Measurements from ENCODE around the gene PSG5. TPM values are rescaled to one million over a fixed set of nuclear protein-coding genes. Genes with fewer than 3 reads are reported as not detected.
"Not testable (repeated sequence)": the region's sequence is repeated elsewhere in the genome, so short reads cannot be mapped to it uniquely, and the experiment has no call there.

The PSG5 gene
- not detected for total RNA-seq
- polyA plus RNA-seq: not detected
- long read RNA-seq, donor 1: 0 reads
- long read RNA-seq, donor 2: 0 reads
- long read RNA-seq, donor 3: 0 reads

- H3K27me3 ChIP-seq; ATAC-seq; H3K4me3 ChIP-seq; intact Hi-C loops (cut with DNase I); H3K4me1 ChIP-seq; H3K9me3 ChIP-seq; H3K27ac ChIP-seq; H3K36me3 ChIP-seq; DNase-seq: not testable (repeated sequence)
- 68% methylated on average over 7 of the region's 7 CpGs for WGBS, 2 donors
These were observed at the start of gene PSG5 for GRCh38 chr19:43186311-43186935. PSG5 (minus strand) TSS chr19:43186536; CDS start chr19:43186405, 131 bp downstream.

- H3K9me3 ChIP-seq; H3K4me1 ChIP-seq; H3K4me3 ChIP-seq; DNase-seq; H3K27ac ChIP-seq; H3K27me3 ChIP-seq; intact Hi-C loops (cut with DNase I); ATAC-seq; H3K36me3 ChIP-seq: not testable (repeated sequence)
- WGBS, 2 donors: 73 to 74% methylated on average over 3 of the region's 3 CpGs
These were observed 49.4 kb upstream of the PSG5 start for GRCh38 chr19:43235686-43236085.

- H3K27ac ChIP-seq: no peak overlapping the region
- 68 to 69% methylated on average over 2 of the region's 2 CpGs for WGBS, 2 donors
- no peaks in the 10 kb centered on the region for H3K36me3 ChIP-seq
- DNase-seq (no peak), ATAC-seq (peak in 1 of 8 donors; percentile 44)
- peak in 4 of 9 donors; percentile 9 to 43 (median 26) for TF ChIP-seq CTCF (IDR thresholded peaks at IDR 0.05)
- H3K4me3 ChIP-seq: no peak overlapping the region
- no peaks in the 10 kb centered on the region for H3K4me1 ChIP-seq
- H3K27me3 ChIP-seq: no peaks in the 10 kb centered on the region
- intact Hi-C loops (cut with DNase I): no loop called here
- peaks cover 0 to 40% (median 24%) of the 10 kb centered on the region in 11 donors for H3K9me3 ChIP-seq
These were observed 43.0 kb upstream of the PSG5 start for GRCh38 chr19:43229315-43229714.

GRCh38 chr19:43228730-43229129, 42.4 kb upstream of the PSG5 start:
- H3K4me3 ChIP-seq; H3K4me1 ChIP-seq; H3K27ac ChIP-seq; H3K27me3 ChIP-seq; H3K36me3 ChIP-seq; DNase-seq; intact Hi-C loops (cut with DNase I); ATAC-seq: not testable (repeated sequence)
- 59 to 69% methylated on average over 2 of the region's 2 CpGs for WGBS, 2 donors
- peaks cover 0 to 40% (median 24%) of the 10 kb centered on the region in 11 donors for H3K9me3 ChIP-seq

GRCh38 chr19:43226986-43227385, 40.6 kb upstream of the PSG5 start:
- peaks cover 0 to 40% (median 24%) of the 10 kb centered on the region in 11 donors for H3K9me3 ChIP-seq
- H3K27me3 ChIP-seq; intact Hi-C loops (cut with DNase I); H3K4me1 ChIP-seq; ATAC-seq; H3K36me3 ChIP-seq; H3K27ac ChIP-seq; DNase-seq; H3K4me3 ChIP-seq: not testable (repeated sequence)
- 62 to 81% methylated on average over 1 of the region's 1 CpG for WGBS, 2 donors

- H3K9me3 ChIP-seq: peaks cover 0 to 31% (median 14%) of the 10 kb centered on the region in 11 donors
- no peak overlapping the region for H3K4me3 ChIP-seq
- ATAC-seq (no peak), DNase-seq (no peak)
- H3K27me3 ChIP-seq: no peaks in the 10 kb centered on the region
- no peak for TF ChIP-seq CTCF (IDR thresholded peaks at IDR 0.05)
- 89 to 98% methylated on average over 2 of the region's 2 CpGs for WGBS, 2 donors
- H3K27ac ChIP-seq: no peak overlapping the region
- intact Hi-C loops (cut with DNase I): no loop called here
- no peaks in the 10 kb centered on the region for H3K4me1 ChIP-seq
- no peaks in the 10 kb centered on the region for H3K36me3 ChIP-seq
These were observed 38.5 kb upstream of the PSG5 start for GRCh38 chr19:43224855-43225253.

- intact Hi-C loops (cut with DNase I); H3K4me3 ChIP-seq; H3K27me3 ChIP-seq; H3K36me3 ChIP-seq; H3K4me1 ChIP-seq; H3K27ac ChIP-seq; DNase-seq; ATAC-seq: not testable (repeated sequence)
- peaks cover 0 to 26% (median 14%) of the 10 kb centered on the region in 11 donors for H3K9me3 ChIP-seq
- 66 to 73% methylated on average over 5 of the region's 5 CpGs for WGBS, 2 donors
These were observed 38.0 kb upstream of the PSG5 start for GRCh38 chr19:43224201-43224854.

GRCh38 chr19:43221891-43222290, 35.6 kb upstream of the PSG5 start:
- 85 to 93% methylated on average over 17 to 22 of the region's 22 CpGs for WGBS, 2 donors
- H3K4me1 ChIP-seq; H3K27ac ChIP-seq; H3K4me3 ChIP-seq; H3K9me3 ChIP-seq; H3K36me3 ChIP-seq; DNase-seq; ATAC-seq; H3K27me3 ChIP-seq; intact Hi-C loops (cut with DNase I): not testable (repeated sequence)

- ATAC-seq; H3K27ac ChIP-seq; H3K27me3 ChIP-seq; H3K4me1 ChIP-seq; H3K4me3 ChIP-seq; DNase-seq; intact Hi-C loops (cut with DNase I); H3K36me3 ChIP-seq; H3K9me3 ChIP-seq: not testable (repeated sequence)
- WGBS, 2 donors: 74 to 75% methylated on average over 4 of the region's 4 CpGs
These were observed 32.8 kb upstream of the PSG5 start for GRCh38 chr19:43219136-43219535.

Measured in heart right ventricle (tissue), 16 donors.